ENCODE measurements around the gene APCDD1. TPM values are rescaled to one million over a fixed set of nuclear protein-coding genes. Genes with fewer than 3 reads are reported as not detected.

APCDD1 gene
- total and polyA plus RNA-seq, 2 experiments from 2014 or later = 0.31 to 1.0 TPM

DNA sequence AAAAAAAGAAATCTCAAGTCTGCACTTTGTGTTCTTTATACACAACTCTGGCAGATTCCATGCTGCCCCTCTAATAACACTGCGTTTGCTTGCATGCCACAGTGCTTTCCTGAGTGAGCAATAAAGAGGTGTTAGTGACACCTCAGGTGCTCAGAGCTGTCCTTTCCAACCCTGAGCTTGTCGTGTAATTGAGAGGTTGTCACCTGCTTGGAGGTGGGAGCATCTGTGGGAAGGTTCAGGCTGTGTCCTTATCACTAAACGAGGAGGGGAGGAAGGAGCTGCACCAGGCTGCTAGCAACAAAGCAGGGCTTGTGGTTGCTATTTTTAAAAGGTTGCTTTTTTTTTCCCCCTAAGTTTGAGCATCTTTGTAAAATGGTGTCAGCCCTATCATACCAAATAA is 31.9 kb downstream of the APCDD1 start:
- no peak overlapping the region for H3K4me3 Mint-ChIP-seq
- H3K27me3 Mint-ChIP-seq (ENCODE audit: insufficient read depth, low read depth, poor library complexity) = peaks cover 11% of the 10 kb centered on the region
- H3K27ac ChIP-seq (ENCODE audit: low read depth) = no peak overlapping the region
- no peaks in the 10 kb centered on the region for H3K36me3 ChIP-seq (ENCODE audit: insufficient read depth)
- H3F3A ChIP-seq (replicated peaks; ENCODE audit: low read depth) = no peaks in the 10 kb centered on the region
- H3K4me2 ChIP-seq = no peak overlapping the region
- DNase-seq (ENCODE audit: low spot score) (no peak), ATAC-seq (no peak)
- H3K4me1 Mint-ChIP-seq = peaks cover 27% of the 10 kb centered on the region
- H3K4me3 ChIP-seq = no peak overlapping the region
- H3K4me1 ChIP-seq (ENCODE audit: insufficient read depth) = peaks cover 9% of the 10 kb centered on the region
- H3K27ac Mint-ChIP-seq = no peak overlapping the region
- H4K20me1 ChIP-seq (replicated peaks; ENCODE audit: insufficient read depth) = no peaks in the 10 kb centered on the region
- H3K79me2 ChIP-seq (replicated peaks; ENCODE audit: insufficient read depth) = no peaks in the 10 kb centered on the region
- peaks cover 7% of the 10 kb centered on the region for H3K27me3 ChIP-seq (ENCODE audit: insufficient read depth)
- no peaks in the 10 kb centered on the region for H3K36me3 Mint-ChIP-seq (ENCODE audit: low read depth)
- no peak for TF ChIP-seq EZH2phosphoT487 (IDR thresholded peaks at IDR 0.05; ENCODE audit: unreplicated experiment)
- TF ChIP-seq, protein P1, sequence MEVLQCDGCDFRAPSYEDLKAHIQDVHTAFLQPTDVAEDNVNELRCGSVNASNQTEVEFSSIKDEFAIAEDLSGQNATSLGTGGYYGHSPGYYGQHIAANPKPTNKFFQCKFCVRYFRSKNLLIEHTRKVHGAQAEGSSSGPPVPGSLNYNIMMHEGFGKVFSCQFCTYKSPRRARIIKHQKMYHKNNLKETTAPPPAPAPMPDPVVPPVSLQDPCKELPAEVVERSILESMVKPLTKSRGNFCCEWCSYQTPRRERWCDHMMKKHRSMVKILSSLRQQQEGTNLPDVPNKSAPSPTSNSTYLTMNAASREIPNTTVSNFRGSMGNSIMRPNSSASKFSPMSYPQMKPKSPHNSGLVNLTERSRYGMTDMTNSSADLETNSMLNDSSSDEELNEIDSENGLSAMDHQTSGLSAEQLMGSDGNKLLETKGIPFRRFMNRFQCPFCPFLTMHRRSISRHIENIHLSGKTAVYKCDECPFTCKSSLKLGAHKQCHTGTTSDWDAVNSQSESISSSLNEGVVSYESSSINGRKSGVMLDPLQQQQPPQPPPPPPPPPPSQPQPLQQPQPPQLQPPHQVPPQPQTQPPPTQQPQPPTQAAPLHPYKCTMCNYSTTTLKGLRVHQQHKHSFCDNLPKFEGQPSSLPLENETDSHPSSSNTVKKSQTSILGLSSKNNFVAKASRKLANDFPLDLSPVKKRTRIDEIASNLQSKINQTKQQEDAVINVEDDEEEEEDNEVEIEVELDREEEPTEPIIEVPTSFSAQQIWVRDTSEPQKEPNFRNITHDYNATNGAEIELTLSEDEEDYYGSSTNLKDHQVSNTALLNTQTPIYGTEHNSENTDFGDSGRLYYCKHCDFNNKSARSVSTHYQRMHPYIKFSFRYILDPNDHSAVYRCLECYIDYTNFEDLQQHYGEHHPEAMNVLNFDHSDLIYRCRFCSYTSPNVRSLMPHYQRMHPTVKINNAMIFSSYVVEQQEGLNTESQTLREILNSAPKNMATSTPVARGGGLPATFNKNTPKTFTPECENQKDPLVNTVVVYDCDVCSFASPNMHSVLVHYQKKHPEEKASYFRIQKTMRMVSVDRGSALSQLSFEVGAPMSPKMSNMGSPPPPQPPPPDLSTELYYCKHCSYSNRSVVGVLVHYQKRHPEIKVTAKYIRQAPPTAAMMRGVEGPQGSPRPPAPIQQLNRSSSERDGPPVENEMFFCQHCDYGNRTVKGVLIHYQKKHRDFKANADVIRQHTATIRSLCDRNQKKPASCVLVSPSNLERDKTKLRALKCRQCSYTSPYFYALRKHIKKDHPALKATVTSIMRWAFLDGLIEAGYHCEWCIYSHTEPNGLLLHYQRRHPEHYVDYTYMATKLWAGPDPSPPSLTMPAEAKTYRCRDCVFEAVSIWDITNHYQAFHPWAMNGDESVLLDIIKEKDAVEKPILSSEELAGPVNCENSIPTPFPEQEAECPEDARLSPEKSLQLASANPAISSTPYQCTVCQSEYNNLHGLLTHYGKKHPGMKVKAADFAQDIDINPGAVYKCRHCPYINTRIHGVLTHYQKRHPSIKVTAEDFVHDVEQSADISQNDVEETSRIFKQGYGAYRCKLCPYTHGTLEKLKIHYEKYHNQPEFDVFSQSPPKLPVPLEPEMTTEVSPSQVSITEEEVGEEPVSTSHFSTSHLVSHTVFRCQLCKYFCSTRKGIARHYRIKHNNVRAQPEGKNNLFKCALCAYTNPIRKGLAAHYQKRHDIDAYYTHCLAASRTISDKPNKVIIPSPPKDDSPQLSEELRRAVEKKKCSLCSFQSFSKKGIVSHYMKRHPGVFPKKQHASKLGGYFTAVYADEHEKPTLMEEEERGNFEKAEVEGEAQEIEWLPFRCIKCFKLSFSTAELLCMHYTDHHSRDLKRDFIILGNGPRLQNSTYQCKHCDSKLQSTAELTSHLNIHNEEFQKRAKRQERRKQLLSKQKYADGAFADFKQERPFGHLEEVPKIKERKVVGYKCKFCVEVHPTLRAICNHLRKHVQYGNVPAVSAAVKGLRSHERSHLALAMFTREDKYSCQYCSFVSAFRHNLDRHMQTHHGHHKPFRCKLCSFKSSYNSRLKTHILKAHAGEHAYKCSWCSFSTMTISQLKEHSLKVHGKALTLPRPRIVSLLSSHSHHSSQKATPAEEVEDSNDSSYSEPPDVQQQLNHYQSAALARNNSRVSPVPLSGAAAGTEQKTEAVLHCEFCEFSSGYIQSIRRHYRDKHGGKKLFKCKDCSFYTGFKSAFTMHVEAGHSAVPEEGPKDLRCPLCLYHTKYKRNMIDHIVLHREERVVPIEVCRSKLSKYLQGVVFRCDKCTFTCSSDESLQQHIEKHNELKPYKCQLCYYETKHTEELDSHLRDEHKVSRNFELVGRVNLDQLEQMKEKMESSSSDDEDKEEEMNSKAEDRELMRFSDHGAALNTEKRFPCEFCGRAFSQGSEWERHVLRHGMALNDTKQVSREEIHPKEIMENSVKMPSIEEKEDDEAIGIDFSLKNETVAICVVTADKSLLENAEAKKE (CRISPR knock-in tag; IDR thresholded peaks at IDR 0.05) = no peak
- no peaks in the 10 kb centered on the region for H3K9me3 Mint-ChIP-seq
- 0 out of 2 replicates have a peak, but pooled peaks cover 3% of the 10 kb centered on the region for H3K9me2 ChIP-seq (ENCODE audit: insufficient read depth)
- no peak overlapping the region for H2AFZ ChIP-seq

DNA sequence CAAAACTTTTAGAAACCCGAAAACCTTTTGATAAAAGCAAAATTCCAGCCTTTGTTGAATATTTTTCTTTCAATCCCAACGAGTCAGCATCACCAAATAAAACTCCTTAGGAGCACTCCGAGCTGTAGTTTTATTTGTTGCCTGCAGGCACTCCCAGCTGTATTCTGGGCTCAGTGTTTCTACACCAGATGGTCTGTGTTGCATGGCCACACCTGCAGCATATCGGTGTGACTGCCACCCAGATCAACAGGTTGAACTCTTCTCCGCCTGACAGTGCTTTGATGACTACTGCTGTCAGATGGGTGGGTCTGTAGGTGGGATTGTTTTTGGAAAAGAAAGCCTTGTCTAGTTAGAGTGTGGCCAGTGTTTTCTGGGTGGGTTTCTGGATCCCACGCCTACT is 32.7 kb downstream of the APCDD1 start:
- H4K20me1 ChIP-seq (replicated peaks; ENCODE audit: insufficient read depth) = no peaks in the 10 kb centered on the region
- no peak overlapping the region for H3K4me2 ChIP-seq
- no peak; the same call in 2 of the 3 replicates for ATAC-seq
- peaks cover 6% of the 10 kb centered on the region; the same call in 1 of the 2 replicates for H3K9me2 ChIP-seq (ENCODE audit: insufficient read depth)
- H3K27me3 ChIP-seq (ENCODE audit: insufficient read depth) = peaks cover under 1% of the 10 kb centered on the region; the same call in 1 of the 2 replicates
- peak; percentile 11 for DNase-seq (ENCODE audit: low spot score)
- H3K9me3 Mint-ChIP-seq = no peaks in the 10 kb centered on the region
- H3K4me3 ChIP-seq = no peak overlapping the region
- no peak overlapping the region for H3K27ac Mint-ChIP-seq
- no peaks in the 10 kb centered on the region for H3F3A ChIP-seq (replicated peaks; ENCODE audit: low read depth)
- peaks cover 21% of the 10 kb centered on the region for H3K4me1 Mint-ChIP-seq
- no peak overlapping the region for H3K27ac ChIP-seq (ENCODE audit: low read depth)
- no peak overlapping the region for H3K4me3 Mint-ChIP-seq
- H2AFZ ChIP-seq = no peak overlapping the region
- no peaks in the 10 kb centered on the region for H3K79me2 ChIP-seq (replicated peaks; ENCODE audit: insufficient read depth)
- peaks cover under 1% of the 10 kb centered on the region for H3K4me1 ChIP-seq (ENCODE audit: insufficient read depth)
- no peaks in the 10 kb centered on the region for H3K36me3 ChIP-seq (ENCODE audit: insufficient read depth)
- H3K36me3 Mint-ChIP-seq (ENCODE audit: low read depth) = no peaks in the 10 kb centered on the region
- H3K27me3 Mint-ChIP-seq (ENCODE audit: insufficient read depth, low read depth, poor library complexity) = peaks cover 4% of the 10 kb centered on the region
- TF ChIP-seq, protein P2, sequence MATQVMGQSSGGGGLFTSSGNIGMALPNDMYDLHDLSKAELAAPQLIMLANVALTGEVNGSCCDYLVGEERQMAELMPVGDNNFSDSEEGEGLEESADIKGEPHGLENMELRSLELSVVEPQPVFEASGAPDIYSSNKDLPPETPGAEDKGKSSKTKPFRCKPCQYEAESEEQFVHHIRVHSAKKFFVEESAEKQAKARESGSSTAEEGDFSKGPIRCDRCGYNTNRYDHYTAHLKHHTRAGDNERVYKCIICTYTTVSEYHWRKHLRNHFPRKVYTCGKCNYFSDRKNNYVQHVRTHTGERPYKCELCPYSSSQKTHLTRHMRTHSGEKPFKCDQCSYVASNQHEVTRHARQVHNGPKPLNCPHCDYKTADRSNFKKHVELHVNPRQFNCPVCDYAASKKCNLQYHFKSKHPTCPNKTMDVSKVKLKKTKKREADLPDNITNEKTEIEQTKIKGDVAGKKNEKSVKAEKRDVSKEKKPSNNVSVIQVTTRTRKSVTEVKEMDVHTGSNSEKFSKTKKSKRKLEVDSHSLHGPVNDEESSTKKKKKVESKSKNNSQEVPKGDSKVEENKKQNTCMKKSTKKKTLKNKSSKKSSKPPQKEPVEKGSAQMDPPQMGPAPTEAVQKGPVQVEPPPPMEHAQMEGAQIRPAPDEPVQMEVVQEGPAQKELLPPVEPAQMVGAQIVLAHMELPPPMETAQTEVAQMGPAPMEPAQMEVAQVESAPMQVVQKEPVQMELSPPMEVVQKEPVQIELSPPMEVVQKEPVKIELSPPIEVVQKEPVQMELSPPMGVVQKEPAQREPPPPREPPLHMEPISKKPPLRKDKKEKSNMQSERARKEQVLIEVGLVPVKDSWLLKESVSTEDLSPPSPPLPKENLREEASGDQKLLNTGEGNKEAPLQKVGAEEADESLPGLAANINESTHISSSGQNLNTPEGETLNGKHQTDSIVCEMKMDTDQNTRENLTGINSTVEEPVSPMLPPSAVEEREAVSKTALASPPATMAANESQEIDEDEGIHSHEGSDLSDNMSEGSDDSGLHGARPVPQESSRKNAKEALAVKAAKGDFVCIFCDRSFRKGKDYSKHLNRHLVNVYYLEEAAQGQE (IDR thresholded peaks at IDR 0.05; ENCODE audit: unreplicated experiment) = no peak
- TF ChIP-seq CREB1 (CRISPR knock-in tag; IDR thresholded peaks at IDR 0.05; ENCODE audit: low read depth) (no peak), JUNB (IDR thresholded peaks at IDR 0.05; ENCODE audit: unreplicated experiment) (no peak), STAT1 (IDR thresholded peaks at IDR 0.05; ENCODE audit: unreplicated experiment) (no peak)
- TF ChIP-seq, protein P3, sequence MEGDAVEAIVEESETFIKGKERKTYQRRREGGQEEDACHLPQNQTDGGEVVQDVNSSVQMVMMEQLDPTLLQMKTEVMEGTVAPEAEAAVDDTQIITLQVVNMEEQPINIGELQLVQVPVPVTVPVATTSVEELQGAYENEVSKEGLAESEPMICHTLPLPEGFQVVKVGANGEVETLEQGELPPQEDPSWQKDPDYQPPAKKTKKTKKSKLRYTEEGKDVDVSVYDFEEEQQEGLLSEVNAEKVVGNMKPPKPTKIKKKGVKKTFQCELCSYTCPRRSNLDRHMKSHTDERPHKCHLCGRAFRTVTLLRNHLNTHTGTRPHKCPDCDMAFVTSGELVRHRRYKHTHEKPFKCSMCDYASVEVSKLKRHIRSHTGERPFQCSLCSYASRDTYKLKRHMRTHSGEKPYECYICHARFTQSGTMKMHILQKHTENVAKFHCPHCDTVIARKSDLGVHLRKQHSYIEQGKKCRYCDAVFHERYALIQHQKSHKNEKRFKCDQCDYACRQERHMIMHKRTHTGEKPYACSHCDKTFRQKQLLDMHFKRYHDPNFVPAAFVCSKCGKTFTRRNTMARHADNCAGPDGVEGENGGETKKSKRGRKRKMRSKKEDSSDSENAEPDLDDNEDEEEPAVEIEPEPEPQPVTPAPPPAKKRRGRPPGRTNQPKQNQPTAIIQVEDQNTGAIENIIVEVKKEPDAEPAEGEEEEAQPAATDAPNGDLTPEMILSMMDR (conservative IDR thresholded peaks at IDR 0.05; ENCODE audit: low read depth in 2 of 2) = no peak

Data from GM23338 (cell line).